ENCODE data around the gene PYGM.
A peak's percentile ranks its signal among the peaks of the same experiment; 100 is the strongest.

PYGM gene

DNA sequence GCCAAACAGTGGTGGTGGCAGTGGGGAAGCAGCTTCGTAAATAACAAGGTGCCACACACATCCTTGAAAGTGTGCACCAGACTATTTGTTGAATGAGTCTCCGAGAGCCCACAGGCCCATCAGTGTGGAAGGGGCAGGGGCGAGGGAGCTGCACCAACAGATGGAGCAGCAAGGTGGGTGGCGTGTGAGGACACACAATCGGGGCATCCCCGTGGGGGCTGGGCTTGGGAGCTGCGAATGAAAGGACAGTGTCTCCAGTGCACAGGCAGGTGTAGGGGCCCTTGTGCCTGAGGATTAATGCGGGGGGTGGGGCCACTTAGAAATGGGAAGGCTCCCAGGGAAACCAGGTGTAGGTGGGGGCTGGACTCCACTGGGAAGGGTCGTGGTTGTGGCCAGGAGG is 39.6 kb downstream of the PYGM start:
- no peak overlapping the region for H3K4me3 ChIP-seq (ENCODE audit: insufficient read length, low read depth)
- H3K36me3 ChIP-seq (ENCODE audit: insufficient read depth, insufficient read length, low read length), result no peaks in the 10 kb centered on the region
- H3K4me1 ChIP-seq (ENCODE audit: insufficient read depth, insufficient read length), result peaks cover 26% of the 10 kb centered on the region
- no peaks in the 10 kb centered on the region for H3K9me3 ChIP-seq (ENCODE audit: insufficient read depth, low read length)
- DNase-seq (ENCODE audit: low read depth, low spot score), result no peak
- H3K9ac ChIP-seq (ENCODE audit: insufficient read length, low read depth), result no peak overlapping the region
- TF ChIP-seq ZNF274 (IDR thresholded peaks at IDR 0.05; ENCODE audit: low read depth, low read length), result no peak
- TF ChIP-seq YY1 (IDR thresholded peaks at IDR 0.05; ENCODE audit: insufficient read depth, insufficient read length), result no peak
- TF ChIP-seq SUZ12 (IDR thresholded peaks at IDR 0.05; ENCODE audit: extremely low read depth, insufficient read depth, insufficient read length), result no peak
- peaks cover 56% of the 10 kb centered on the region for H3K27me3 ChIP-seq (ENCODE audit: insufficient read depth, insufficient read length)

DNA sequence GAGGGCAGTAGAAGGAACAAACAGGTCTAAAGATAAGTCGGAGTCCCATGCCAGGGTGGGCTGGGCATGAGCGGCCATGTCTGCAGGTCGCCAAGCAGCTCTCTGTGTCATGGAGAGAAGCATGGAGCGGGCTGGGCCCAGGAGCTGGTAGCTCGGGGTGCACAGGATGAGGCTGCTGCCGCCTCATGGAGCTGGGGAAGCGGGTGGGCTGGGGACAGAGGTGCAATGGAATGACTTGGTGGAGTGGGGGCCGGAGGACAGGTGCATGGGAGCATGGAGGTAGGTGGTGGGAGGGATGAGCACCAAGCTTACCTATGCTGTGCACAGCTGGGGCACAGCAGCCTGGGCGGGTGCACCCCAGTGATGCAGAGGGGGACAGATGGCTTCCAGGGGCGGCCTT is 40.4 kb downstream of the PYGM start:
- Histone ChIP-seq H3K36me3 (ENCODE audit: insufficient read depth, insufficient read length, low read length) (no peaks in the 10 kb centered on the region), H3K4me1 (ENCODE audit: insufficient read depth, insufficient read length) (peaks cover 19% of the 10 kb centered on the region), H3K9ac (ENCODE audit: insufficient read length, low read depth) (no peak overlapping the region), H3K9me3 (ENCODE audit: insufficient read depth, low read length) (no peaks in the 10 kb centered on the region), H3K27me3 (ENCODE audit: insufficient read depth, insufficient read length) (peaks cover 63% of the 10 kb centered on the region), H3K4me3 (ENCODE audit: insufficient read length, low read depth) (no peak overlapping the region)
- DNase-seq (ENCODE audit: low read depth, low spot score), result no peak
- no peak for TF ChIP-seq ZNF274 (IDR thresholded peaks at IDR 0.05; ENCODE audit: low read depth, low read length)
- no peak for TF ChIP-seq YY1 (IDR thresholded peaks at IDR 0.05; ENCODE audit: insufficient read depth, insufficient read length)

DNA sequence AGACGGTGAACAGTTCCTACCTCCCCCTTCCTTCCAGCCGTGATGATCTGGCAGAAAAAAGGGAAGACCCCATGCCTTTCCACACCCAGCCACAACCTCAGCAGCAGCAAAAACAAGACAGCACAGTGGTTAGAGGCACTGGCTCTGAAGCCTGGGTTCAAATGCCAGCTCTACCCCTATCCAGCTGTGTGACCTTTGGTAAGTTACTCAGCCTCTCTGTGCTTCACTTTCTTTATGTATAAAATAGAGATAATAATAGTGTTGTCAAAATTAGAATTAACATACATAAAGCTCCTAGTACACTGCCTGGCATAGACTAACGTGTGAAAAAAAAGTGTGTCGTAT is 41.0 kb downstream of the PYGM start:
- DNase-seq (ENCODE audit: low read depth, low spot score), result no peak
- no peaks in the 10 kb centered on the region for H3K9me3 ChIP-seq (ENCODE audit: insufficient read depth, low read length)
- TF ChIP-seq ZNF274 (IDR thresholded peaks at IDR 0.05; ENCODE audit: low read depth, low read length) (no peak), SUZ12 (IDR thresholded peaks at IDR 0.05; ENCODE audit: extremely low read depth, insufficient read depth, insufficient read length) (no peak), YY1 (IDR thresholded peaks at IDR 0.05; ENCODE audit: insufficient read depth, insufficient read length) (no peak)
- peaks cover 12% of the 10 kb centered on the region for H3K4me1 ChIP-seq (ENCODE audit: insufficient read depth, insufficient read length)
- H3K27me3 ChIP-seq (ENCODE audit: insufficient read depth, insufficient read length), result peaks cover 67% of the 10 kb centered on the region
- H3K36me3 ChIP-seq (ENCODE audit: insufficient read depth, insufficient read length, low read length), result no peaks in the 10 kb centered on the region
- H3K4me3 ChIP-seq (ENCODE audit: insufficient read length, low read depth), result no peak overlapping the region
- no peak overlapping the region for H3K9ac ChIP-seq (ENCODE audit: insufficient read length, low read depth)

DNA sequence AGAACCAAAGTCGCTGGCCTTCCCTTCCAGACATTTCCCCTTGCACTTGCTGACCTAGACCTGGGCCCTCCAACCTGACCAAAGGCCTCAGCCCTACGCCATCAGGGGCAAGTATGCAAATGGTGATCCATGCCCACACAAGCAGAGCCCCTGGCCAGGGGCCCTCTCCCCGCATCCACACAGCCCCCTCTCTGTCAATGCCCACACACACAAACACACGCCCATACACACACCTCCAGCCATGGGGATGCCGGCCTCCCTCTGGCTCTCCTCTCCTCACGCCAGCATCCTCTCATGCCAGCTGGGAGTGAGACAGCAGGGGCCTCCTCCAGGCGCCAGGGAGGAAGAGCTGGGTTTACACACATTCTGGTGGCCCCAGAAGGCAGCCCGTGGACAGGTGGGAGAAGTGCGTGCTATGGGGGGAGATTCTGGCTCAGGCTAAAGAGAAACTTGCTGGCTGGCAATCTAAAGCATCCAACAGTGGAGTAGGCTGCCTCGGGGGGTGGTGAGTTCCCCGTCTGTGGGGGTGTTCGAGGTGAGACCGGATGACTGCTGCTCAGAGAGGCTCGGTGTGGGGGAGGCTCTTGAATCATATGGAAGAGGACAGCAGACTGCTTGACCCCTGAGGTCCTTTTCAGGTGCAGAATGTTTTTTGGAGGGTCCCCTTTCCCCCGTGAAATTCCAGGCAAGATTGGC is 41.5 kb downstream of the PYGM start:
- Histone ChIP-seq H3K9ac (ENCODE audit: insufficient read length, low read depth) (no peak overlapping the region), H3K4me3 (ENCODE audit: insufficient read length, low read depth) (no peak overlapping the region), H3K27me3 (ENCODE audit: insufficient read depth, insufficient read length) (peaks cover 70% of the 10 kb centered on the region), H3K9me3 (ENCODE audit: insufficient read depth, low read length) (no peaks in the 10 kb centered on the region), H3K4me1 (ENCODE audit: insufficient read depth, insufficient read length) (peaks cover 12% of the 10 kb centered on the region), H3K36me3 (ENCODE audit: insufficient read depth, insufficient read length, low read length) (no peaks in the 10 kb centered on the region)
- no peak for DNase-seq (ENCODE audit: low read depth, low spot score)
- TF ChIP-seq ZNF274 (IDR thresholded peaks at IDR 0.05; ENCODE audit: low read depth, low read length), result no peak
- TF ChIP-seq YY1 (IDR thresholded peaks at IDR 0.05; ENCODE audit: insufficient read depth, insufficient read length), result no peak
- TF ChIP-seq SUZ12 (IDR thresholded peaks at IDR 0.05; ENCODE audit: extremely low read depth, insufficient read depth, insufficient read length), result no peak

DNA sequence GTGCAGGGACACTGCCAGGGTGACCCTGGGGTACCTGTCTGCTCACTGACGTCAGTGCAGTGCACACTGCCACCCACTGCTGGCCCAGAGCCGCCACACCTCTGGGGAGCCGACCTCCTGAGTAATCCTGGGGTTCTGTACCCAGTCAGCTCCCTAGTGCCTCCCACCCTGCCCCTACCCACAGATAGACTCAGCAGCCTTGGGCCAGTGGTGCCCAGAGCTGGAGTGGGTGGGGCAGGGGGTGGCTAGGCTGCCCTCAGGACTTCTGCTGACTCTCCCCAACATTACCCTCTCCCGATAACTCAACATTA is 42.6 kb downstream of the PYGM start:
- no peak for DNase-seq (ENCODE audit: low read depth, low spot score)
- Histone ChIP-seq H3K4me3 (ENCODE audit: insufficient read length, low read depth) (no peak overlapping the region), H3K9ac (ENCODE audit: insufficient read length, low read depth) (no peak overlapping the region), H3K36me3 (ENCODE audit: insufficient read depth, insufficient read length, low read length) (no peaks in the 10 kb centered on the region), H3K9me3 (ENCODE audit: insufficient read depth, low read length) (no peaks in the 10 kb centered on the region), H3K27me3 (ENCODE audit: insufficient read depth, insufficient read length) (peaks cover 75% of the 10 kb centered on the region), H3K4me1 (ENCODE audit: insufficient read depth, insufficient read length) (peaks cover 14% of the 10 kb centered on the region)
- TF ChIP-seq ZNF274 (IDR thresholded peaks at IDR 0.05; ENCODE audit: low read depth, low read length) (no peak), SUZ12 (IDR thresholded peaks at IDR 0.05; ENCODE audit: extremely low read depth, insufficient read depth, insufficient read length) (no peak), YY1 (IDR thresholded peaks at IDR 0.05; ENCODE audit: insufficient read depth, insufficient read length) (no peak)

DNA sequence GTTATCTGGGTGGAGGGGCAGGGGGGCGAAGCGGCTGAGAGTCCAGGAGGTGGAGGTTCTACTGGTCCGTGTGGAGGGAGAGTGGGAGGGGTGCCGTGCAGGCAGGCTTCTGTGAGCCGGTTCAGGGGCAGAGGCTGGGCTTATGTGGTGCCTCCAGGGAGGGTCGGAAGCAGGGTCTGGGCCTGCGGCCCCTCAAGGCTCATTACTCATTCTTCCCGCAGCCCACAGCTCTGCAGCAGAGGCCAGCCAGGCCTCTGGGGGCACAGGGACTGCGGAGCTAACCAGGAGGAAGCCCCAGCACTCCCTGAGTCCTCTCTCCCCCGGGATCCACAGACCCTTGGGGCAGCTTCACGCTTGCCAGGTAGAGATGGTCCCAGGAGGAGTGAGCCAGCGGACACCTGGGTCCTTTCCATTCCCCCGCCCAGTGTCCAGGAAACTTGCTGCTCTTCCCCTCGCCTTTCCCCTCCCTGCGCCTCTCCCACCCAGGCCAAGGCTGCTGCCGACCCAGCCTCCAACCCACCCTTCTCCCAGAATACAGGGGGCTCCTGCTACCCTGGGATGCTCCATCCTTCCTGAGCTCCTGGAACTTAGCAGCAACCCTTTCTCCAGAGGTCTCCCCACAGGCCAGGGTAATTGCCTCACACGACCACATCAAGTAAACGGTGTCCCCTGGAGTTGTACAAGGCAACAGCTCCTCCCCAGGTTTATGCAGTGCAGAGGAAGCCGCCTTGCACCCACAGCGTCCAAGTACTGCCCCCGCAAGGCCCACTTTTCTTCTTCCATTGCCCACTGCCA is 43.1 kb downstream of the PYGM start:
- DNase-seq (ENCODE audit: low read depth, low spot score), result no peak
- Histone ChIP-seq H3K36me3 (ENCODE audit: insufficient read depth, insufficient read length, low read length) (no peaks in the 10 kb centered on the region), H3K4me3 (ENCODE audit: insufficient read length, low read depth) (no peak overlapping the region), H3K27me3 (ENCODE audit: insufficient read depth, insufficient read length) (peaks cover 75% of the 10 kb centered on the region), H3K9ac (ENCODE audit: insufficient read length, low read depth) (peak overlapping the region; percentile 24), H3K4me1 (ENCODE audit: insufficient read depth, insufficient read length) (peaks cover 17% of the 10 kb centered on the region), H3K9me3 (ENCODE audit: insufficient read depth, low read length) (no peaks in the 10 kb centered on the region)
- TF ChIP-seq ZNF274 (IDR thresholded peaks at IDR 0.05; ENCODE audit: low read depth, low read length) (no peak), YY1 (IDR thresholded peaks at IDR 0.05; ENCODE audit: insufficient read depth, insufficient read length) (no peak), SUZ12 (IDR thresholded peaks at IDR 0.05; ENCODE audit: extremely low read depth, insufficient read depth, insufficient read length) (no peak)

DNA sequence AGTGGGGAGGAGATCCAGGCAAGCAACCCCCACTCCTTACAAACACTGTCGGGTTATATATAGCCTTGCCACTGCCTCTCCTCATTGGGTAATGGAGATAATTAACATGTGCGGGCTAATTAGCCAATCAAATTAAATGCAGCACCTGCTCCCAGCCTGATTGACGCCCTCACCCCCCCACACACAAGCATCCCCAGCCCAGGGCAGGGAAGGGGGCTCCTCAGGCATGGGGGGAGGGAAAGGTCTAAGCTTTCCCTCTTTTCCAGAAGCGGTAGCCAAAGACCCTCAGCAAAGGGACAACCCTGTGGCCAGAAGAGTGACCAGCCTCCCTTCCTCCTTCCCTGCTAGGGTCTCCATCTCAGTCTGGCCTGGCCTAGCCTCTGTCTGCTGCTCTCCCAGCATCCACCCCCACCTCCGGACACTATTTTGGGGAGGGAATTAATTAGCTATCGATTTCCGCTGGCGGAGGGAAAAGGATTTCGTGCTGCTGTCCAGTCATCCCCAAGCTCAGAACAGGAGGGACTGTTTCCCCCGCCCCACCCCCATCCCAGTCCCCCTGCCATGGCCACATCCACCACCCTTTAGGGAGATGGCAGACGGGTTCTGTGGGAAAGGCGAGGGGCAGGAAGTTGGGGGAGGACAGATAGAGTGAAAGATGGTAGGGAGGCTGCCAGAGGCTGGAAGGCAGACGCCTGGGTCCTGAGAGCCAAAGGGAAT is 43.9 kb downstream of the PYGM start:
- peaks cover 20% of the 10 kb centered on the region for H3K4me1 ChIP-seq (ENCODE audit: insufficient read depth, insufficient read length)

More for the DNA sequence above, 43.9 kb downstream of the PYGM start:
- TF ChIP-seq SUZ12 (IDR thresholded peaks at IDR 0.05; ENCODE audit: extremely low read depth, insufficient read depth, insufficient read length) (no peak), YY1 (IDR thresholded peaks at IDR 0.05; ENCODE audit: insufficient read depth, insufficient read length) (no peak)
- Histone ChIP-seq H3K9me3 (ENCODE audit: insufficient read depth, low read length) (no peaks in the 10 kb centered on the region), H3K27me3 (ENCODE audit: insufficient read depth, insufficient read length) (peaks cover 71% of the 10 kb centered on the region), H3K4me3 (ENCODE audit: insufficient read length, low read depth) (no peak overlapping the region), H3K9ac (ENCODE audit: insufficient read length, low read depth) (no peak overlapping the region), H3K36me3 (ENCODE audit: insufficient read depth, insufficient read length, low read length) (no peaks in the 10 kb centered on the region)
- no peak for DNase-seq (ENCODE audit: low read depth, low spot score)
